ENCODE measurements around the gene MCAT. TPM values are rescaled to one million over a fixed set of nuclear protein-coding genes. Genes with fewer than 3 reads are reported as not detected.

Gene MCAT
- total and polyA plus RNA-seq, 2 donors (not counting 3 experiments of a cell fraction or from before 2014, with no cell fraction given), result 16.9 to 23.2 TPM

DNA sequence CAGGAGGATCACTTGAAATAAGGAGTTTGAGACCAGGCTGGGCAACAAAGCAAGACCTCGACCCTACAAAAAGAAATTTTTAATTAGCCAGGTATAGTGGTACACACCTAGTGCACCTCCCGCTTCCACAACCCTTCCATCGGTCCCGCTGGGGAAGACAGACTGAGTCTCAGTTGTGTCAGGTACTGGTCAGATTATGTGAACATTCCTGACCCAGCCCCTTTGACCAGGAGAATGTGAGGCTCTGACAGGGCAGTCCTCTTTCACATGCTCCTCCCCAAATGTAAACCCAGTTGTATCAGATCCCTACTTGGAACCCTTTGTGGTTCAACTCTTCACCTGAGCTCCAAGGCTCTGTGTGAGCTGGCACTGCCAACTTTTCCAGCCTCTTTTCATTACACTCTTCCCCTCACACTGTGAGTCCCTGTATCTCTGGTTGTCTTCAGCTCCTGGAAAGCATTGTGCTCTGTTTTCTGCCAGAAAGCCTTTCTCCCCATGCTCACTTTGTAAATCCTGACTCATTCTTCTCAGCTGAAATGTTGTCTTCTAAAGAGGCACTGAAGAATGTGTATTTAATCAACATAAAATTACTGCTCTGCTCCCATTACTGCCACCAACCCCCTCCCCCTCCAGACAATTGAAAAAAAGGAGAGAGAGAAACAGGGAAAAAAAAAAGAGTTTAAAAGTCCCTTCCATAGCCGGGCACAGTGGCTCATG, 45.8 kb upstream of the MCAT start:
- TF ChIP-seq EZH2 (IDR thresholded peaks at IDR 0.05; ENCODE audit: borderline replicate concordance, low read depth, low read length, severe bottlenecking) (no peak), POLR2A (IDR thresholded peaks at IDR 0.05; ENCODE audit: low read depth, low read length) (no peak), FOS (IDR thresholded peaks at IDR 0.05; ENCODE audit: borderline replicate concordance, insufficient read depth, low read length) (no peak), MYC (IDR thresholded peaks at IDR 0.05; ENCODE audit: low read depth, low read length) (no peak), GATA2 (IDR thresholded peaks at IDR 0.05; ENCODE audit: insufficient read depth, insufficient read length, low read depth, low read length) (no peak), POLR2AphosphoS5 (IDR thresholded peaks at IDR 0.05; ENCODE audit: insufficient read depth, low read depth, low read length) (no peak), JUN (IDR thresholded peaks at IDR 0.05; ENCODE audit: borderline replicate concordance, insufficient read depth, insufficient read length, low read depth) (no peak)
- TF ChIP-seq, protein P1, sequence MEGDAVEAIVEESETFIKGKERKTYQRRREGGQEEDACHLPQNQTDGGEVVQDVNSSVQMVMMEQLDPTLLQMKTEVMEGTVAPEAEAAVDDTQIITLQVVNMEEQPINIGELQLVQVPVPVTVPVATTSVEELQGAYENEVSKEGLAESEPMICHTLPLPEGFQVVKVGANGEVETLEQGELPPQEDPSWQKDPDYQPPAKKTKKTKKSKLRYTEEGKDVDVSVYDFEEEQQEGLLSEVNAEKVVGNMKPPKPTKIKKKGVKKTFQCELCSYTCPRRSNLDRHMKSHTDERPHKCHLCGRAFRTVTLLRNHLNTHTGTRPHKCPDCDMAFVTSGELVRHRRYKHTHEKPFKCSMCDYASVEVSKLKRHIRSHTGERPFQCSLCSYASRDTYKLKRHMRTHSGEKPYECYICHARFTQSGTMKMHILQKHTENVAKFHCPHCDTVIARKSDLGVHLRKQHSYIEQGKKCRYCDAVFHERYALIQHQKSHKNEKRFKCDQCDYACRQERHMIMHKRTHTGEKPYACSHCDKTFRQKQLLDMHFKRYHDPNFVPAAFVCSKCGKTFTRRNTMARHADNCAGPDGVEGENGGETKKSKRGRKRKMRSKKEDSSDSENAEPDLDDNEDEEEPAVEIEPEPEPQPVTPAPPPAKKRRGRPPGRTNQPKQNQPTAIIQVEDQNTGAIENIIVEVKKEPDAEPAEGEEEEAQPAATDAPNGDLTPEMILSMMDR (IDR thresholded peaks at IDR 0.05; ENCODE audit: extremely low read depth in 1 of 2, insufficient read depth in 1 of 2, low read depth in 1 of 2, low read length in 2 of 2), result no peak
- TF ChIP-seq, protein P2, sequence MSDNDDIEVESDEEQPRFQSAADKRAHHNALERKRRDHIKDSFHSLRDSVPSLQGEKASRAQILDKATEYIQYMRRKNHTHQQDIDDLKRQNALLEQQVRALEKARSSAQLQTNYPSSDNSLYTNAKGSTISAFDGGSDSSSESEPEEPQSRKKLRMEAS (IDR thresholded peaks at IDR 0.05; ENCODE audit: insufficient read depth, insufficient read length), result no peak
- no peaks in the 10 kb centered on the region for H4K20me1 ChIP-seq (replicated peaks; ENCODE audit: control insufficient read depth, extremely low read depth, insufficient read depth, low read length)
- no peaks in the 10 kb centered on the region for H3K36me3 ChIP-seq (ENCODE audit: control insufficient read depth in 2 of 2, extremely low read depth in 1 of 2, insufficient read depth in 2 of 2, low read length in 2 of 2)
- BruUV-seq (replicated peaks), result no TSS peak
- no peak overlapping the region for H3K27ac ChIP-seq (ENCODE audit: insufficient read depth, low read depth, low read length)
- H3K9me3 ChIP-seq (replicated peaks; ENCODE audit: control insufficient read depth, insufficient read depth, low read length), result no peaks in the 10 kb centered on the region
- H3K79me2 ChIP-seq (ENCODE audit: control insufficient read depth, insufficient read depth, low read length), result peaks cover 11% of the 10 kb centered on the region
- H3K27me3 ChIP-seq (ENCODE audit: control insufficient read depth in 2 of 2, insufficient read depth in 2 of 2, low read length in 2 of 2), result peaks cover 2 to 16% of the 10 kb centered on the region in 2 experiments
- no peak overlapping the region for H3K4me2 ChIP-seq (ENCODE audit: insufficient read depth, low read length)
- H3K9ac ChIP-seq (replicated peaks; ENCODE audit: extremely low read depth, insufficient read depth, low read length), result no peak overlapping the region
- peaks cover 18% of the 10 kb centered on the region for H3K4me1 ChIP-seq (ENCODE audit: control insufficient read depth, extremely low read depth, insufficient read depth, low read length)
- intact Hi-C loops (cut with micrococcal nuclease) (loop anchor here (5.0 kb wide), 1 partner anchor 733 kb away; the partner anchor contains the start of gene PNPLA3), dilution Hi-C loops (cut with MboI; ENCODE audit: extremely low pct_ligation_motif_present, low sequenced_read_pairs) (no loop called here)
- ChIA-PET CTCF (no interaction called here), POLR2A (no interaction called here)
- no peak overlapping the region for H3K4me3 ChIP-seq (replicated peaks in 1 of 3; ENCODE audit: insufficient read depth in 1 of 3, low read depth in 1 of 3, low read length in 3 of 3)
- no peak for DNase-seq (ENCODE audit: low read depth, low spot score)
- H2AFZ ChIP-seq (ENCODE audit: low read depth, low read length), result no peak overlapping the region
- H3K9me1 ChIP-seq (replicated peaks; ENCODE audit: control insufficient read depth, extremely low read depth, insufficient read depth, low read length), result no peaks in the 10 kb centered on the region
- no peak for FAIRE-seq

Data from endothelial cell of umbilical vein (primary cell).